VCaP (cell line): ENCODE measurements around the gene ZNF581.

Experiments used
- H3K27ac ChIP-seq: fragments of 450-650 bp; 2 replicates; pipeline ENCODE4 v1.5.1; 2017
- CTCF ChIP-seq: fragments of 450-650 bp; conservative IDR thresholded peaks from 2 replicates; pipeline ENCODE4 v1.5.1; 2017; ENCODE audit warnings: mild to moderate bottlenecking, moderate library complexity

ZNF581 gene

DNA sequence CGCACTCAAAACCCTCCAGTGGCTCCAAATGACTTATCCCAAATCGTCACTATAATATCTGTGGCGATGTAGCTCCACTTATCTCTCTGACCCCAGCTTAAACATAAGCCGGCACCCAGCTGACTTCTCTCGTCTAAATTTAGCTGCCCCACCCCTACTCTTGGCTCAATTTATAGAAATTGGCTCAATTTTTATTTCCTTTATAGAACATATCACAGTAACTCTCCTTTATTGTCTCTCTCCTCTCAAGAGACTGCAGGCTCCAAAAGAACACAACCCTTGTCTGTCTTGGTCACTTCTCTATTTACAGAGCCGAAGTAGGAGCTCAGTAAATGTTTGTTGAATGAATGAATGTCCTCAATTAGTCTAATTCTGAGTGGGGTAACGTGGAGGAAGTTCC lies 19.9 kb upstream of the ZNF581 start:
- peak overlapping the region; percentile 80 for H3K27ac ChIP-seq
- no peak for TF ChIP-seq CTCF

- peak within 1 kb of the TSS; percentile 80 for H3K27ac ChIP-seq
- TF ChIP-seq CTCF: no peak
Observed at GRCh38 chr19:55624109-55625003, 19.1 kb upstream of the ZNF581 start, which contains the start of gene ZNF784. TSS of gene ZNF784 (minus strand) at chr19:55624566. CDS start at chr19:55624561, 5 bp downstream.

- peak overlapping the region; percentile 80 for H3K27ac ChIP-seq
- TF ChIP-seq CTCF: no peak
Observed at GRCh38 chr19:55625004-55625326, 18.5 kb upstream of the ZNF581 start.

- TF ChIP-seq CTCF: no peak
- no peak overlapping the region for H3K27ac ChIP-seq
Observed at GRCh38 chr19:55626350-55626749, 17.1 kb upstream of the ZNF581 start.

GRCh38 chr19:55632463-55632834 lies 11.0 kb upstream of the ZNF581 start:
- peak; percentile 85 for TF ChIP-seq CTCF
- H3K27ac ChIP-seq: no peak overlapping the region

DNA sequence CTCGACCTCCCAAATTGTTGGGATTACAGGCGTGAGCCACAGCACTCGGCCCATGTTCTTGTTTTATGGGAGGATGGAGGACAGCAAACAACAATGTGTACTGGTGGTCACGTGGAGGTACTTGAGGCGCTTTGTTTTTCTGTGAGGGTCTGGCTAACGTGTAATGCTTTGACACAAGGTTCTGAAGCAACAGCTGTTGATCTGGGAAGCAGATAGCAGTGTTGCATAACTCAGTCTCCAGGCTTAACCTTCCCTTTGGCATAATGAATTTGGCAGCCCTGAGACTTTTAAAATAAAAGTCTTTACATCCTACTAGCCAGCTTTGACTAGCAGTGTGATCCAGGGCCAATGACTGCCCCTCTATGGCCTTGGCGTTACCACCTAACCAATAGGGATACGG lies 9.6 kb upstream of the ZNF581 start:
- H3K27ac ChIP-seq: peak overlapping the region; percentile 95

GRCh38 chr19:55635334-55635717 lies 8.1 kb upstream of the ZNF581 start:
- H3K27ac ChIP-seq: peak overlapping the region; percentile 95
- no peak for TF ChIP-seq CTCF

More for the DNA sequence above, 9.6 kb upstream of the ZNF581 start:
- TF ChIP-seq CTCF: no peak
